Measurements from ENCODE around the gene AP1G1. TPM values are rescaled to one million over a fixed set of nuclear protein-coding genes. Genes with fewer than 3 reads are reported as not detected.
A peak's percentile ranks its signal among the peaks of the same experiment; 100 is the strongest.

AP1G1 gene
- polyA plus RNA-seq, 1 experiment = 59.8 TPM

GRCh38 chr16:71846431-71846830 is 37.8 kb upstream of the AP1G1 start:
- peaks cover 25% of the 10 kb centered on the region for H3K36me3 ChIP-seq (ENCODE audit: control insufficient read depth, insufficient read depth, low read length)
- no peak for TF ChIP-seq CTCF (IDR thresholded peaks at IDR 0.05; ENCODE audit: insufficient read depth, low read depth, low read length)
- peak overlapping the region; percentile 93 for H3K4me3 ChIP-seq (ENCODE audit: low read depth, low read length)
- POLR2A ChIA-PET = interaction anchor here (0.6 kb wide), 1 partner anchor 11 kb away, joined by 9 read pairs; no protein-coding TSS in a partner anchor
- CTCF ChIA-PET = interaction anchor here (0.6 to 1.5 kb wide), 2 partner anchors 14 to 17 kb away, joined by 4 read pairs; no protein-coding TSS in a partner anchor
- H3K27me3 ChIP-seq (ENCODE audit: control insufficient read depth, insufficient read depth, low read length) = no peaks in the 10 kb centered on the region
- DNase-seq (ENCODE audit: low read depth) = no peak

GRCh38 chr16:71845639-71846430 is 37.2 kb upstream of the AP1G1 start, which contains the start of gene ATXN1L:
Gene ATXN1L (plus strand): TSS chr16:71845976. CDS start chr16:71849741, 3,765 bp downstream.
- peaks cover 19% of the 10 kb centered on the region for H3K36me3 ChIP-seq (ENCODE audit: control insufficient read depth, insufficient read depth, low read length)
- H3K4me3 ChIP-seq (ENCODE audit: low read depth, low read length) = peak within 1 kb of the TSS; percentile 93
- H3K27me3 ChIP-seq (ENCODE audit: control insufficient read depth, insufficient read depth, low read length) = no peaks in the 10 kb centered on the region
- CTCF ChIA-PET = interaction anchor here (1.5 kb wide), 1 partner anchor 17 kb away, joined by 4 read pairs; no protein-coding TSS in a partner anchor
- peak; percentile 16 for DNase-seq (ENCODE audit: low read depth)
- no peak for TF ChIP-seq CTCF (IDR thresholded peaks at IDR 0.05; ENCODE audit: insufficient read depth, low read depth, low read length)
- POLR2A ChIA-PET = interaction anchor here (0.6 kb wide), 1 partner anchor 12 kb away, joined by 9 read pairs; no protein-coding TSS in a partner anchor

- POLR2A ChIA-PET = no interaction called here
- TF ChIP-seq CTCF (IDR thresholded peaks at IDR 0.05; ENCODE audit: insufficient read depth, low read depth, low read length) = no peak
- no peak overlapping the region for H3K4me3 ChIP-seq (ENCODE audit: low read depth, low read length)
- H3K36me3 ChIP-seq (ENCODE audit: control insufficient read depth, insufficient read depth, low read length) = peaks cover under 1% of the 10 kb centered on the region; the same call in 1 of the 2 replicates
- H3K27me3 ChIP-seq (ENCODE audit: control insufficient read depth, insufficient read depth, low read length) = no peaks in the 10 kb centered on the region
- no peak for DNase-seq (ENCODE audit: low read depth)
- CTCF ChIA-PET = interaction anchor here (1.0 kb wide), 1 partner anchor 18 kb away, joined by 3 read pairs; no protein-coding TSS in a partner anchor
Observed at GRCh38 chr16:71843572-71843971, 34.9 kb upstream of the AP1G1 start.

- POLR2A ChIA-PET = no interaction called here
- H3K27me3 ChIP-seq (ENCODE audit: control insufficient read depth, insufficient read depth, low read length) = no peaks in the 10 kb centered on the region
- no peak for TF ChIP-seq CTCF (IDR thresholded peaks at IDR 0.05; ENCODE audit: insufficient read depth, low read depth, low read length)
- peak; percentile 56 for DNase-seq (ENCODE audit: low read depth)
- CTCF ChIA-PET = interaction anchor here (1.0 to 1.8 kb wide), 2 partner anchors 10 to 15 kb away, joined by 3 to 5 read pairs; no protein-coding TSS in a partner anchor
- no peaks in the 10 kb centered on the region for H3K36me3 ChIP-seq (ENCODE audit: control insufficient read depth, insufficient read depth, low read length)
- no peak overlapping the region for H3K4me3 ChIP-seq (ENCODE audit: low read depth, low read length)
Observed at GRCh38 chr16:71840052-71840451, 31.4 kb upstream of the AP1G1 start.

GRCh38 chr16:71837150-71837549 is 28.5 kb upstream of the AP1G1 start:
- POLR2A ChIA-PET = no interaction called here
- Histone ChIP-seq H3K27me3 (ENCODE audit: control insufficient read depth, insufficient read depth, low read length) (no peaks in the 10 kb centered on the region), H3K4me3 (ENCODE audit: low read depth, low read length) (no peak overlapping the region), H3K36me3 (ENCODE audit: control insufficient read depth, insufficient read depth, low read length) (no peaks in the 10 kb centered on the region)
- CTCF ChIA-PET = interaction anchor here (1.7 kb wide), 1 partner anchor 11 kb away, joined by 5 read pairs; no protein-coding TSS in a partner anchor
- DNase-seq (ENCODE audit: low read depth) = no peak
- TF ChIP-seq CTCF (IDR thresholded peaks at IDR 0.05; ENCODE audit: insufficient read depth, low read depth, low read length) = no peak
